Nephron (organoid): Measurements from ENCODE around the gene RSPO4.
A peak's percentile ranks its signal among the peaks of the same experiment; 100 is the strongest.

Experiments used
- H3K27ac Mint-ChIP-seq, 3 experiments: 2 replicates each; pipeline ENCODE4 v1.8.0; 2020; ENCODE audit warnings: mixed read lengths in 3 of 3, mild to moderate bottlenecking in 2 of 3, moderate library complexity in 1 of 3
- H3K27me3 Mint-ChIP-seq: 2 replicates; pipeline ENCODE4 v1.8.0; 2021; ENCODE audit warnings: low read depth, mild to moderate bottlenecking, moderate library complexity, mixed read lengths
- H3K36me3 Mint-ChIP-seq: 2 replicates; pipeline ENCODE4 v1.8.0; 2020; ENCODE audit warnings: low read depth, mixed read lengths
- H3K4me1 Mint-ChIP-seq: 2 replicates; pipeline ENCODE4 v1.8.0; 2020; ENCODE audit warnings: mixed read lengths
- H3K4me3 Mint-ChIP-seq, 3 experiments: 2 replicates each; pipeline ENCODE4 v1.8.0; 2020; ENCODE audit warnings: mild to moderate bottlenecking in 3 of 3, mixed read lengths in 3 of 3, moderate library complexity in 2 of 3
- H3K9me3 Mint-ChIP-seq: 2 replicates; pipeline ENCODE4 v1.8.0; 2020; ENCODE audit warnings: mixed read lengths
- CTCF ChIP-seq, 3 experiments: fragments of 200-600 bp; sonication (generic); IDR thresholded peaks; one replicate each; pipeline ENCODE4 v1.5.0; 2021; ENCODE audit warnings: antibody characterized with exemption in 3 of 3; ENCODE audit not compliant: unreplicated experiment in 3 of 3

Gene RSPO4

GRCh38 chr20:1013566-1014340, 11.6 kb upstream of the RSPO4 start:
- Mint-ChIP-seq H3K4me3 (no peak overlapping the region), H3K9me3 (no peaks in the 10 kb centered on the region), H3K27me3 (peaks cover 10% of the 10 kb centered on the region), H3K27ac (no peak overlapping the region), H3K4me1 (no peaks in the 10 kb centered on the region), H3K36me3 (no peaks in the 10 kb centered on the region)
- TF ChIP-seq CTCF (IDR thresholded peaks at IDR 0.05; ENCODE audit: unreplicated experiment in 3 of 3): no peak

GRCh38 chr20:1012359-1013168, 10.5 kb upstream of the RSPO4 start:
- no peaks in the 10 kb centered on the region for H3K9me3 Mint-ChIP-seq
- H3K27ac Mint-ChIP-seq: peak overlapping the region in 1 of 3 experiments; percentile 56
- TF ChIP-seq CTCF (IDR thresholded peaks at IDR 0.05; ENCODE audit: unreplicated experiment in 3 of 3): no peak
- no peaks in the 10 kb centered on the region for H3K36me3 Mint-ChIP-seq
- no peak overlapping the region for H3K4me3 Mint-ChIP-seq
- H3K27me3 Mint-ChIP-seq: peaks cover 10% of the 10 kb centered on the region
- no peaks in the 10 kb centered on the region for H3K4me1 Mint-ChIP-seq

- H3K36me3 Mint-ChIP-seq: no peaks in the 10 kb centered on the region
- no peak overlapping the region for H3K4me3 Mint-ChIP-seq
- no peak for TF ChIP-seq CTCF (IDR thresholded peaks at IDR 0.05; ENCODE audit: unreplicated experiment in 3 of 3)
- peaks cover 13% of the 10 kb centered on the region for H3K27me3 Mint-ChIP-seq
- H3K4me1 Mint-ChIP-seq: no peaks in the 10 kb centered on the region
- no peaks in the 10 kb centered on the region for H3K9me3 Mint-ChIP-seq
- no peak overlapping the region for H3K27ac Mint-ChIP-seq
Measured at GRCh38 chr20:1010659-1011058, 8.5 kb upstream of the RSPO4 start.

- peaks cover 9% of the 10 kb centered on the region for H3K4me1 Mint-ChIP-seq
- H3K9me3 Mint-ChIP-seq: no peaks in the 10 kb centered on the region
- no peaks in the 10 kb centered on the region for H3K36me3 Mint-ChIP-seq
- peaks cover 49% of the 10 kb centered on the region for H3K27me3 Mint-ChIP-seq
- no peak overlapping the region for H3K4me3 Mint-ChIP-seq
- H3K27ac Mint-ChIP-seq: no peak overlapping the region
- no peak for TF ChIP-seq CTCF (IDR thresholded peaks at IDR 0.05; ENCODE audit: unreplicated experiment in 3 of 3)
Measured at GRCh38 chr20:1005452-1006027, 3.4 kb upstream of the RSPO4 start.

GRCh38 chr20:1003920-1004697, 2.0 kb upstream of the RSPO4 start:
- Mint-ChIP-seq H3K4me3 (peak overlapping the region in 1 of 3 experiments; percentile 92), H3K27ac (no peak overlapping the region), H3K36me3 (no peaks in the 10 kb centered on the region), H3K4me1 (peaks cover 9% of the 10 kb centered on the region), H3K9me3 (no peaks in the 10 kb centered on the region), H3K27me3 (peaks cover 59% of the 10 kb centered on the region)
- TF ChIP-seq CTCF (IDR thresholded peaks at IDR 0.05; ENCODE audit: unreplicated experiment in 3 of 3): no peak
